Vagina (tissue), 2 donors: ENCODE data around the gene DNAJB13. TPM values are rescaled to one million over a fixed set of nuclear protein-coding genes. Genes with fewer than 3 reads are reported as not detected.

Experiments used
- DNase-seq, 2 donors: peaks; one replicate each; pipeline ENCODE4 v3.0.0-alpha.2; 2017; ENCODE audit errors: extremely low spot score in 2 of 2
- H3K27ac ChIP-seq: fragments of 200-600 bp; sonication (generic); one replicate; pipeline ENCODE4 v1.5.1; 2019
- H3K27me3 ChIP-seq: fragments of 200-600 bp; sonication (generic); one replicate; pipeline ENCODE4 v1.5.1; 2019
- H3K36me3 ChIP-seq, 2 donors: fragments of 200-600 bp; sonication (generic); one replicate each; pipeline ENCODE4 v1.5.1; 2017 to 2019
- H3K4me1 ChIP-seq: fragments of 200-600 bp; sonication (generic); one replicate; pipeline ENCODE4 v1.5.1; 2019
- H3K4me3 ChIP-seq, 2 donors: fragments of 200-600 bp; sonication (generic); 1 replicate in 1 of 2; 2 replicates in 1 of 2; pipeline ENCODE4 v1.5.1; 2016 to 2019
- H3K9me3 ChIP-seq: fragments of 200-600 bp; sonication (generic); one replicate; pipeline ENCODE4 v1.5.1; 2019
- CTCF ChIP-seq, 3 experiments: fragments of 450-650 bp in 2 of 3; fragments of 200-600 bp in 1 of 3; sonication (generic) in 1 of 3; IDR thresholded peaks; one replicate each; pipeline ENCODE4 v1.5.1; 2017 to 2019; ENCODE audit warnings: antibody characterized with exemption in 3 of 3, mild to moderate bottlenecking in 2 of 3, moderate library complexity in 2 of 3
- POLR2A ChIP-seq, 2 donors: fragments of 450-650 bp; IDR thresholded peaks; one replicate each; pipeline ENCODE4 v1.6.1; 2017; ENCODE audit warnings: antibody characterized with exemption in 2 of 2, mild to moderate bottlenecking in 2 of 2, moderate library complexity in 2 of 2
- POLR2AphosphoS5 ChIP-seq, 2 donors: sonication (generic); formaldehyde crosslinking; IDR thresholded peaks; one replicate each; pipeline ENCODE4 v1.9.0; 2017; ENCODE audit warnings: antibody characterized with exemption in 2 of 2, mild to moderate bottlenecking in 2 of 2, low read depth in 1 of 2; ENCODE audit not compliant: insufficient read depth in 1 of 2
- intact Hi-C: fragments of 100-400 bp; cut with DNase I; formaldehyde crosslinking; loops from one replicate; pipeline ENCODE4 v1.15.1; 2023
- total RNA-seq: library from RNA; depleted of rRNA; stranded (reverse); fragments of >200 nt; gene quantifications from one replicate; pipeline ENCODE4 v1.2.3, GENCODE V29; 2016

The DNAJB13 gene
- total RNA-seq, 1 donor from 2014 or later: not detected

- intact Hi-C loops: no loop called here
- DNase-seq: no peak
- Histone ChIP-seq H3K9me3 (no peaks in the 10 kb centered on the region), H3K27ac (no peak overlapping the region), H3K4me3 (no peak overlapping the region), H3K4me1 (peaks cover under 1% of the 10 kb centered on the region), H3K36me3 (no peaks in the 10 kb centered on the region), H3K27me3 (no peaks in the 10 kb centered on the region)
- TF ChIP-seq POLR2A (IDR thresholded peaks at IDR 0.05) (no peak), CTCF (IDR thresholded peaks at IDR 0.05) (no peak), POLR2AphosphoS5 (IDR thresholded peaks at IDR 0.05; ENCODE audit: insufficient read depth in 1 of 2, low read depth in 1 of 2) (no peak)
Measured at GRCh38 chr11:74013141-74013540, 62.3 kb downstream of the DNAJB13 start.

- no peak for DNase-seq
- intact Hi-C loops: no loop called here
- Histone ChIP-seq H3K4me1 (peaks cover 14% of the 10 kb centered on the region), H3K27ac (no peak overlapping the region), H3K36me3 (no peaks in the 10 kb centered on the region), H3K9me3 (no peaks in the 10 kb centered on the region), H3K4me3 (no peak overlapping the region), H3K27me3 (no peaks in the 10 kb centered on the region)
- no peak for TF ChIP-seq POLR2A (IDR thresholded peaks at IDR 0.05)
- TF ChIP-seq POLR2AphosphoS5 (IDR thresholded peaks at IDR 0.05; ENCODE audit: insufficient read depth in 1 of 2, low read depth in 1 of 2): no peak
- TF ChIP-seq CTCF (IDR thresholded peaks at IDR 0.05): no peak
Measured at GRCh38 chr11:74014880-74015279, 64.1 kb downstream of the DNAJB13 start.

- intact Hi-C loops: no loop called here
- TF ChIP-seq CTCF (IDR thresholded peaks at IDR 0.05) (no peak), POLR2A (IDR thresholded peaks at IDR 0.05) (no peak), POLR2AphosphoS5 (IDR thresholded peaks at IDR 0.05; ENCODE audit: insufficient read depth in 1 of 2, low read depth in 1 of 2) (no peak)
- no peaks in the 10 kb centered on the region for H3K9me3 ChIP-seq
- H3K27me3 ChIP-seq: no peaks in the 10 kb centered on the region
- DNase-seq: no peak
- H3K27ac ChIP-seq: no peak overlapping the region
- H3K4me3 ChIP-seq: no peak overlapping the region
- H3K36me3 ChIP-seq: no peaks in the 10 kb centered on the region
- peaks cover 14% of the 10 kb centered on the region for H3K4me1 ChIP-seq
Measured at GRCh38 chr11:74015919-74016684, 65.3 kb downstream of the DNAJB13 start.

GRCh38 chr11:74017631-74018030, 66.8 kb downstream of the DNAJB13 start:
- peak overlapping the region; percentile 42 for H3K27ac ChIP-seq
- no peaks in the 10 kb centered on the region for H3K9me3 ChIP-seq
- no peak overlapping the region for H3K4me3 ChIP-seq
- intact Hi-C loops: no loop called here
- DNase-seq: no peak
- H3K4me1 ChIP-seq: peaks cover 14% of the 10 kb centered on the region
- no peaks in the 10 kb centered on the region for H3K36me3 ChIP-seq
- TF ChIP-seq CTCF (IDR thresholded peaks at IDR 0.05) (no peak), POLR2AphosphoS5 (IDR thresholded peaks at IDR 0.05; ENCODE audit: insufficient read depth in 1 of 2, low read depth in 1 of 2) (no peak), POLR2A (IDR thresholded peaks at IDR 0.05) (no peak)
- H3K27me3 ChIP-seq: no peaks in the 10 kb centered on the region

- peak in 1 of 2 donors; percentile 96 for DNase-seq
- intact Hi-C loops: no loop called here
- Histone ChIP-seq H3K4me3 (no peak overlapping the region), H3K9me3 (no peaks in the 10 kb centered on the region), H3K27me3 (no peaks in the 10 kb centered on the region), H3K27ac (peak overlapping the region; percentile 42), H3K4me1 (peaks cover 14% of the 10 kb centered on the region), H3K36me3 (no peaks in the 10 kb centered on the region)
- TF ChIP-seq POLR2AphosphoS5 (IDR thresholded peaks at IDR 0.05; ENCODE audit: insufficient read depth in 1 of 2, low read depth in 1 of 2) (peak; percentile 45 to 58), CTCF (IDR thresholded peaks at IDR 0.05) (no peak)
Measured at GRCh38 chr11:74018331-74019005, 67.6 kb downstream of the DNAJB13 start.
